ENCODE data around the gene AFF3.

GRCh38 chr2:99571954-99572353 lies 570.4 kb downstream of the AFF3 start:
- TF ChIP-seq CTCF (IDR thresholded peaks at IDR 0.05) (no peak), POLR2A (IDR thresholded peaks at IDR 0.05) (no peak)
